Mammary epithelial cell (primary cell): ENCODE results near the gene SLIRP.

ENCODE experiments used
- CTCF ChIP-seq, 2 donors: IDR thresholded peaks in 1 of 2; conservative IDR thresholded peaks in 1 of 2; 2 replicates each; pipeline ENCODE4 v1.5.1; 2011 to 2012; ENCODE audit warnings: inconsistent platforms in 2 of 2, low read length in 2 of 2, mild to moderate bottlenecking in 2 of 2, control low read depth in 1 of 2, low read depth in 1 of 2; ENCODE audit not compliant: insufficient read depth in 1 of 2; ENCODE audit errors: extremely low read depth in 1 of 2
- EZH2 ChIP-seq: IDR thresholded peaks from 2 replicates; pipeline ENCODE4 v1.6.1; 2012; ENCODE audit warnings: low read length, inconsistent platforms, borderline replicate concordance

DNA sequence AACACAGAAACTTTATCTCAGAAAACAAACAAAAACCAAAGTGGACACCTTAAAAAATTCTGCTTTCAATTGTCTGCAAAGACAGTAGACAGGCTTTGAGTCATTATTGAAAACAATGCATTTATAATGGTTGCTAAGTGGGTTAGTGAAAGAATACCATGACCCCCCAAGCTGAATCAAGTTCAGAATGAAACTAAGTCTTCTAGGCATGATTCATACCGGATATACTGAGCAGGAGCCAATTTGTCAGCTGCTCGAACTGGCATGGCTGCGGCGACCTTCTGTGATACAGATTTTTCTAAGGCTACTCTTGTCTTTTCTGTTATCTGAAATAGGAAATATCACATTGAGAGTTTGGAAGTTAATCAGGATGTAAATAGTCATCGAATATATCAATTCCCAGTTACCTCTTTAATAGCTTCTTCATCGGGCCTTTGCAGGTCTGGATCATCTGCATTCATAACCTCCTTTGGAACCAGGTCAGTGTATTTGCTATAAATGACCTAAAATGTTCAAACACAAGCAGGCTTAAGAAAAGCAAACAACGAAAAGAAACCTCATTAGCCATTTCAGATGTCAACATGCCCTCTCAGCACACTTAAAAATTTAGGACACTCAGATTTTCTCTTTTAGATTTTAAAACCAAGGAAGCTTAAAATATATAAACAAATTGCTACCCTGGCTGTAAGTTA lies 30.8 kb downstream of the SLIRP start:
- TF ChIP-seq CTCF (conservative IDR thresholded peaks at IDR 0.05 in 1 of 2, IDR thresholded peaks at IDR 0.05 in 1 of 2; ENCODE audit: extremely low read depth in 1 of 2, insufficient read depth in 1 of 2, low read depth in 1 of 2, low read length in 2 of 2): no peak
- TF ChIP-seq EZH2: no peak
